Endothelial cell (in vitro differentiated cells): ENCODE results near the gene CACNA2D4. TPM values are rescaled to one million over a fixed set of nuclear protein-coding genes. Genes with fewer than 3 reads are reported as not detected.

Experiments used
- DNase-seq: peaks from one replicate; pipeline ENCODE4 v3.0.0; 2021; ENCODE audit warnings: low spot score
- H3K27ac Mint-ChIP-seq: one replicate; pipeline ENCODE4 v1.8.0; 2021; ENCODE audit warnings: mixed read lengths, inconsistent platforms; ENCODE audit not compliant: unreplicated experiment
- H3K27me3 Mint-ChIP-seq: one replicate; pipeline ENCODE4 v1.8.0; 2021; ENCODE audit warnings: mild to moderate bottlenecking, moderate library complexity, mixed read lengths, inconsistent platforms; ENCODE audit not compliant: unreplicated experiment
- H3K36me3 Mint-ChIP-seq: one replicate; pipeline ENCODE4 v1.8.0; 2021; ENCODE audit warnings: mild to moderate bottlenecking, low read depth, mixed read lengths, inconsistent platforms; ENCODE audit not compliant: unreplicated experiment
- H3K4me1 Mint-ChIP-seq: one replicate; pipeline ENCODE4 v1.8.0; 2021; ENCODE audit warnings: mild to moderate bottlenecking, mixed read lengths, inconsistent platforms; ENCODE audit not compliant: unreplicated experiment
- H3K4me3 Mint-ChIP-seq: one replicate; pipeline ENCODE4 v1.8.0; 2021; ENCODE audit warnings: mild to moderate bottlenecking, mixed read lengths, inconsistent platforms; ENCODE audit not compliant: unreplicated experiment
- H3K9me3 Mint-ChIP-seq: one replicate; pipeline ENCODE4 v1.8.0; 2021; ENCODE audit warnings: mixed read lengths, inconsistent platforms; ENCODE audit not compliant: unreplicated experiment
- CTCF ChIP-seq: fragments of 200-600 bp; sonication (generic); IDR thresholded peaks from one replicate; pipeline ENCODE4 v1.5.0; 2021; ENCODE audit warnings: antibody characterized with exemption; ENCODE audit not compliant: unreplicated experiment
- total RNA-seq: library from RNA; stranded (reverse); fragmentation: NEBNext Ultra II Directional; extraction: Animal tissue kit (Norgen Biotek cat#: 25700); gene quantifications from one replicate; pipeline ENCODE4 v1.2.1, GENCODE V29; 2021; ENCODE audit not compliant: unreplicated experiment

The CACNA2D4 gene
- total RNA-seq, 1 donor from 2014 or later, result 0.28 TPM

DNA sequence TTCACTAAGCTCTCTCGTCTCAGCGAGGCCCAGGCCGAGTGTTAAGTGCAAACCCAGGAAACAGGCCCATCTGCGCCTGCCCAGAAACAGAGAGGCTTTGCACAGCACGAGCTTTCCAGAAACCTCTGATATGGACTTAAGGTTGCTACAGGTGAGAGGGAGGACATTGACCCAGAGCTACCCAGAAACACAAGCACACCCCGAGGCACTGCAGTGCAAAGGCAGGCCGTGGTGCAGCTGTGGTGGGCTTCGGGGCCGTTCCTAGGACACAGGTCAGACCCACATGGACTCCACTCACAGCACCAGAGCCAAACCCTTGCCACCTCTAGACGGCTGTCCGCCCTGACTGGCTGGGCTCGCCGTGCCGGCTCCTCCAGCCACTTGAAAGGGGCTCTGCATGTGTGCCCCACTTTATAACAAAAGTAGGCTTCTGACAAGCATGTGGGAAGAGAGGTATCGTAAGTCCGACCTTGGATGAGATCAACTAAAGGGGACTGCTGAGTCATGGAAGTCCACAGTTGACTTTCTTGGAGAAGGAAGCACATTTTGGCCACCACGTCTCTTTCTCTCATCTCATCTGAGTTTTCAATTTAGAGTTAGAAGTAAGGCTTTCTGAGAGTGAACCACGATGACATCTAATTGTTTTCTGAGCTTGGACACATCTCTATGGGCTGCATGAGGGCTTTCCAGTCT lies 38.2 kb downstream of the CACNA2D4 start:
- DNase-seq, result no peak
- no peak for TF ChIP-seq CTCF
- H3K36me3 Mint-ChIP-seq, result peaks cover 3% of the 10 kb centered on the region
- H3K4me3 Mint-ChIP-seq, result no peak overlapping the region
- no peaks in the 10 kb centered on the region for H3K4me1 Mint-ChIP-seq
- H3K27me3 Mint-ChIP-seq, result peaks cover 15% of the 10 kb centered on the region
- H3K9me3 Mint-ChIP-seq, result no peaks in the 10 kb centered on the region
- no peak overlapping the region for H3K27ac Mint-ChIP-seq

- Mint-ChIP-seq H3K27me3 (peaks cover 15% of the 10 kb centered on the region), H3K4me1 (no peaks in the 10 kb centered on the region), H3K4me3 (no peak overlapping the region), H3K36me3 (peaks cover 3% of the 10 kb centered on the region), H3K9me3 (no peaks in the 10 kb centered on the region), H3K27ac (no peak overlapping the region)
- DNase-seq, result no peak
- TF ChIP-seq CTCF, result no peak
Observed at GRCh38 chr12:1879633-1880032, 38.8 kb downstream of the CACNA2D4 start.

GRCh38 chr12:1878695-1879094 lies 39.8 kb downstream of the CACNA2D4 start:
- H3K4me3 Mint-ChIP-seq, result no peak overlapping the region
- H3K9me3 Mint-ChIP-seq, result no peaks in the 10 kb centered on the region
- H3K27me3 Mint-ChIP-seq, result peaks cover 13% of the 10 kb centered on the region
- no peak for DNase-seq
- no peak overlapping the region for H3K27ac Mint-ChIP-seq
- peaks cover 3% of the 10 kb centered on the region for H3K36me3 Mint-ChIP-seq
- no peaks in the 10 kb centered on the region for H3K4me1 Mint-ChIP-seq
- TF ChIP-seq CTCF, result no peak

DNA sequence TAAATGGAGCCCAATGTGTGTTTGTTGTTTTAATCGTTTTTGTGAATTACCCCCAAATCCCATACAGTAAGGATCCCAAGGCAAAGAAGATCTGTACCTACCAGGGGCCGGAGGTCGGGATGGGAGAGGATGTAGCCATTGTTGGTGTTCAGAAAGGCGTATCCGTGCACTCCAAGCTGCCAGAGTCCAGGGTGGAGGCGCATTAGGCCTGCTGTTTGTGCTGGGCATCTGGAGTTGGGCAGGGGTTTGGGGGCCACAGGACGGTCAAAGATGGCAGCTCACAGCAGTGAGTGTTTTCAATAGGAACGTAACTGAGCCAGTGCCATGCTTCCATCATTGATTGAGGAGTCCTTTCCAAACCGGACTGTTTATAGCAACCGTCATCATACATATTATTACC lies 40.2 kb downstream of the CACNA2D4 start:
- TF ChIP-seq CTCF, result no peak
- Mint-ChIP-seq H3K9me3 (no peaks in the 10 kb centered on the region), H3K4me1 (no peaks in the 10 kb centered on the region), H3K36me3 (peaks cover 3% of the 10 kb centered on the region), H3K27me3 (peaks cover 13% of the 10 kb centered on the region), H3K27ac (no peak overlapping the region), H3K4me3 (no peak overlapping the region)
- DNase-seq, result no peak

DNA sequence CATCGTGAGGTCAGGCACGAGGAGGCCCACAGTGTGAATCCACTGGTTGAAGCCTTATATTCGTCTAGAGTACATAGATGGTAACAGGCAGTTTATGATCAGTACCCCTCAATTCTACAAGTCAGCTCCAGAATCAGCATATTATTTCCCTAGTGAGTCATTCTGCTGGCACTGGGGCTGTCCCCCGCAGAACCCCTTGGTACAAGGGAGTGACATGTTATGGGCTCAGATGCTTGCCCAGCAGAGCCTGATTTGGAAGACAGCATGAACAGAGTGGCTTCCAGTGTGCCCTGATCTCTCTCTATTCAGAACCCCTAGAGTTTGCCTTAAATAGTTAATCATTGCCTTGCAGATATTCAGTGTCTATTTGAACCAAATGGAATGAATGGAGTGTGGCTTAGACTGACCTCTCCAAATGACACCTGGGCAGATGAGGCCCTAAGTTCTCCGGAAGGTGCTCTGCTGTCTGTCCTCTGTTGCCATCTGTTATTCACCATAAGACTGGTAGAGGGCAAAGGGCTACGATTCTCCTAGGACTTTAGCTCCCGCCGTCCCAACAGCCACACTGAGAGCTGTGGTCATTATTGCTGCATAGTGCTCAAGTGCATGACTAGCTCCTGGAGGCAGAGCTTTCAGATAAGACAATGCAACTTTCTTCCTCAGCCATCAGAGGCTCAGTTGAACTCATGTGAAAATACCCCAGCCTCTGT lies 41.1 kb downstream of the CACNA2D4 start:
- Mint-ChIP-seq H3K9me3 (no peaks in the 10 kb centered on the region), H3K27ac (no peak overlapping the region), H3K4me1 (no peaks in the 10 kb centered on the region), H3K27me3 (peaks cover 13% of the 10 kb centered on the region), H3K4me3 (no peak overlapping the region), H3K36me3 (peaks cover 3% of the 10 kb centered on the region)
- TF ChIP-seq CTCF, result no peak
- DNase-seq, result no peak
